Stomach (tissue), 9 donors: Measurements from ENCODE around the gene PTPRM. TPM values are rescaled to one million over a fixed set of nuclear protein-coding genes. Genes with fewer than 3 reads are reported as not detected.

Source experiments
- DNase-seq, 2 donors: peaks; one replicate each; pipeline versions ENCODE4 v3.0.0 to v3.0.0-alpha.2; 2013 to 2019
- H3K27ac ChIP-seq, 5 donors: fragments of 200-600 bp in 4 of 5; sonication (generic) in 4 of 5; one replicate each; pipeline ENCODE4 v1.5.1; 2013 to 2019; ENCODE audit warnings: mild to moderate bottlenecking in 1 of 5, moderate library complexity in 1 of 5
- H3K27me3 ChIP-seq, 3 donors: fragments of 200-600 bp; sonication (generic); one replicate each; pipeline ENCODE4 v1.5.1; 2017 to 2019; ENCODE audit warnings: mixed run types in 1 of 3
- H3K36me3 ChIP-seq, 4 donors: fragments of 200-600 bp; sonication (generic); 1 replicate in 3 of 4; 2 replicates in 1 of 4; pipeline ENCODE4 v1.5.1; 2016 to 2019
- H3K4me1 ChIP-seq, 4 donors: fragments of 200-600 bp; sonication (generic); one replicate each; pipeline ENCODE4 v1.5.1; 2016 to 2019
- H3K4me3 ChIP-seq, 4 donors: fragments of 200-600 bp; sonication (generic) in 3 of 4; one replicate each; pipeline ENCODE4 v1.5.1; 2016 to 2019; ENCODE audit warnings: mild to moderate bottlenecking in 1 of 4
- H3K9me3 ChIP-seq, 4 donors: fragments of 200-600 bp; sonication (generic); one replicate each; pipeline ENCODE4 v1.5.1; 2016 to 2019
- EP300 ChIP-seq: sonication (generic); formaldehyde crosslinking; IDR thresholded peaks from one replicate; pipeline ENCODE4 v1.6.1; 2017; ENCODE audit warnings: antibody characterized with exemption
- POLR2A ChIP-seq, 4 donors: fragments of 450-650 bp; IDR thresholded peaks; one replicate each; pipeline ENCODE4 v1.6.1; 2016; ENCODE audit warnings: antibody characterized with exemption in 4 of 4, control low read depth in 2 of 4, mild to moderate bottlenecking in 1 of 4, moderate library complexity in 1 of 4
- POLR2AphosphoS5 ChIP-seq, 3 donors: sonication (generic); formaldehyde crosslinking; IDR thresholded peaks; one replicate each; pipeline ENCODE4 v1.6.1; 2016; ENCODE audit warnings: antibody characterized with exemption in 3 of 3
- WGBS, 5 donors: extraction: QIAGEN DNeasy Blood & Tissue Kit in 3 of 5; methylation state at CpG; one replicate each; pipeline versions ENCODE4 v1.1.5 to v1.1.7; 2013 to 2018; 5-methylcytosine and 5-hydroxymethylcytosine counted together
- intact Hi-C: fragments of 100-400 bp; cut with DNase I; formaldehyde crosslinking; loops from one replicate; pipeline ENCODE4 v1.15.1; 2023; ENCODE audit warnings: low total_unique reads
- polyA plus RNA-seq, 3 donors: library from polyadenylated mRNA; stranded (reverse); fragments of 200-250 nt; gene quantifications; one replicate each; pipeline ENCODE4 v1.2.3, GENCODE V29; 2013
- total RNA-seq, 5 donors: library from RNA; depleted of rRNA; stranded (reverse); fragments of >200 nt; gene quantifications; one replicate each; pipeline versions ENCODE4 v1.1.0 to v1.2.3, GENCODE V29; 2014 to 2016
- TF ChIP-seq, protein P1 (sequence below), 7 experiments: fragments of 450-650 bp in 4 of 7; fragments of 200-600 bp in 3 of 7; sonication (generic) in 3 of 7; IDR thresholded peaks; one replicate each; pipeline ENCODE4 v1.5.1; 2016 to 2019; ENCODE audit warnings: antibody characterized with exemption in 7 of 7, control low read depth in 2 of 7, mild to moderate bottlenecking in 1 of 7
- donor health status: healthy with polysubstance abuse.
- donor health status: Bipolar disorder and iron deficiency.
- donor health status: healthy.

Gene PTPRM
- total and polyA plus RNA-seq, 8 donors: 7.5 to 246 (median 58.2) TPM

- intact Hi-C loops: no loop called here
- no peak overlapping the region for H3K27ac ChIP-seq
- no peaks in the 10 kb centered on the region for H3K27me3 ChIP-seq
- no peak overlapping the region for H3K4me3 ChIP-seq
- DNase-seq: no peak
- H3K9me3 ChIP-seq: no peaks in the 10 kb centered on the region
- peaks cover 0 to 4% (median 0%) of the 10 kb centered on the region in 4 donors for H3K4me1 ChIP-seq
- peaks cover 0 to 3% (median 0%) of the 10 kb centered on the region in 4 donors for H3K36me3 ChIP-seq
- no peak for TF ChIP-seq POLR2A (IDR thresholded peaks at IDR 0.05)
- TF ChIP-seq EP300: no peak
- TF ChIP-seq, protein P1, sequence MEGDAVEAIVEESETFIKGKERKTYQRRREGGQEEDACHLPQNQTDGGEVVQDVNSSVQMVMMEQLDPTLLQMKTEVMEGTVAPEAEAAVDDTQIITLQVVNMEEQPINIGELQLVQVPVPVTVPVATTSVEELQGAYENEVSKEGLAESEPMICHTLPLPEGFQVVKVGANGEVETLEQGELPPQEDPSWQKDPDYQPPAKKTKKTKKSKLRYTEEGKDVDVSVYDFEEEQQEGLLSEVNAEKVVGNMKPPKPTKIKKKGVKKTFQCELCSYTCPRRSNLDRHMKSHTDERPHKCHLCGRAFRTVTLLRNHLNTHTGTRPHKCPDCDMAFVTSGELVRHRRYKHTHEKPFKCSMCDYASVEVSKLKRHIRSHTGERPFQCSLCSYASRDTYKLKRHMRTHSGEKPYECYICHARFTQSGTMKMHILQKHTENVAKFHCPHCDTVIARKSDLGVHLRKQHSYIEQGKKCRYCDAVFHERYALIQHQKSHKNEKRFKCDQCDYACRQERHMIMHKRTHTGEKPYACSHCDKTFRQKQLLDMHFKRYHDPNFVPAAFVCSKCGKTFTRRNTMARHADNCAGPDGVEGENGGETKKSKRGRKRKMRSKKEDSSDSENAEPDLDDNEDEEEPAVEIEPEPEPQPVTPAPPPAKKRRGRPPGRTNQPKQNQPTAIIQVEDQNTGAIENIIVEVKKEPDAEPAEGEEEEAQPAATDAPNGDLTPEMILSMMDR (IDR thresholded peaks at IDR 0.05): no peak
- TF ChIP-seq POLR2AphosphoS5 (IDR thresholded peaks at IDR 0.05): no peak
- 87 to 96% (median 91%) methylated on average over 1 of the region's 1 CpG for WGBS, 5 donors
These were observed 91.6 kb downstream of the PTPRM start for GRCh38 chr18:7658701-7659100.

GRCh38 chr18:7661207-7661606 is 94.1 kb downstream of the PTPRM start:
- Histone ChIP-seq H3K27me3 (no peaks in the 10 kb centered on the region), H3K36me3 (peaks cover 0 to 3% (median 0%) of the 10 kb centered on the region in 4 donors), H3K9me3 (no peaks in the 10 kb centered on the region), H3K27ac (no peak overlapping the region), H3K4me3 (no peak overlapping the region), H3K4me1 (peaks cover 0 to 4% (median 0%) of the 10 kb centered on the region in 4 donors)
- TF ChIP-seq, protein P1 (IDR thresholded peaks at IDR 0.05): no peak
- no peak for TF ChIP-seq POLR2A (IDR thresholded peaks at IDR 0.05)
- TF ChIP-seq EP300: no peak
- TF ChIP-seq POLR2AphosphoS5 (IDR thresholded peaks at IDR 0.05): no peak
- DNase-seq: no peak
- 79 to 89% (median 80%) methylated on average over 1 of the region's 1 CpG for WGBS, 5 donors
- intact Hi-C loops: no loop called here

DNA sequence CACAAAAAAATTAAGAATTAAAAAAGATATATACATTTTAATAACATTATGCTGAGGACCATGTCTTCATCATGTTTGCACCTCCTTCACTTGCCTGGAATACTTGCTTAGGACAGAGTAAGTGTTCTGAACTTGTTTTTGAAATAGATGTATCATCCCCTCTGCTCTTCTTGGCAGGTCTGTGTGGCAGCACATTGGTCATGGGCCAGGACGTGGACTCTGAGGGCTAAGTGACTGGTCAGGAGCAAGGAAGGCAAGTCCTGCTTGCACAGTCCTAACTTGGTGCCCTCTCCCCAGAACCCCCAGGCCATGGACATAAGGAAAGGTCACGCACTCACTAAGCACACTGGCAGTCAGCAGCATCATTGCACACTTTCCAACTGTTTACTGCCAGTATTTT is 95.8 kb downstream of the PTPRM start:
- 84 to 100% (median 88%) methylated on average over 2 of the region's 2 CpGs for WGBS, 5 donors
- no peak for TF ChIP-seq EP300
- TF ChIP-seq, protein P1 (IDR thresholded peaks at IDR 0.05): no peak
- TF ChIP-seq POLR2AphosphoS5 (IDR thresholded peaks at IDR 0.05): no peak
- TF ChIP-seq POLR2A (IDR thresholded peaks at IDR 0.05): no peak
- H3K27me3 ChIP-seq: no peaks in the 10 kb centered on the region

GRCh38 chr18:7663366-7664312 is 96.5 kb downstream of the PTPRM start:
- intact Hi-C loops: no loop called here
- TF ChIP-seq EP300 (no peak), POLR2A (IDR thresholded peaks at IDR 0.05) (no peak), POLR2AphosphoS5 (IDR thresholded peaks at IDR 0.05) (no peak)
- TF ChIP-seq, protein P1 (IDR thresholded peaks at IDR 0.05): no peak
- Histone ChIP-seq H3K36me3 (peaks cover 0 to 3% (median 0%) of the 10 kb centered on the region in 4 donors), H3K27me3 (no peaks in the 10 kb centered on the region), H3K27ac (no peak overlapping the region), H3K9me3 (no peaks in the 10 kb centered on the region), H3K4me3 (no peak overlapping the region), H3K4me1 (no peaks in the 10 kb centered on the region)
- no peak for DNase-seq
- 89 to 95% (median 94%) methylated on average over 7 to 11 of the region's 11 CpGs for WGBS, 5 donors

More for the DNA sequence above, 95.8 kb downstream of the PTPRM start:
- no peak for DNase-seq
- no peaks in the 10 kb centered on the region for H3K4me1 ChIP-seq
- no peak overlapping the region for H3K27ac ChIP-seq
- intact Hi-C loops: no loop called here
- peaks cover 0 to 3% (median 0%) of the 10 kb centered on the region in 4 donors for H3K36me3 ChIP-seq
- no peak overlapping the region for H3K4me3 ChIP-seq
- no peaks in the 10 kb centered on the region for H3K9me3 ChIP-seq
